ENCODE results near the gene BHLHE23. TPM values are rescaled to one million over a fixed set of nuclear protein-coding genes. Genes with fewer than 3 reads are reported as not detected.

BHLHE23 gene
- total RNA-seq, 4 donors from 2014 or later: not detected

GRCh38 chr20:63029358-63030121, 22.8 kb upstream of the BHLHE23 start:
- intact Hi-C loops (cut with DNase I; ENCODE audit: low total_unique reads) (no loop called here), in situ Hi-C loops (cut with MboI; ENCODE audit: low sequenced_read_pairs in 4 of 4) (no loop called here)
- H3K36me3 ChIP-seq: no peaks in the 10 kb centered on the region
- H3K9me3 ChIP-seq: no peaks in the 10 kb centered on the region
- no peak overlapping the region for H3K4me3 ChIP-seq
- ATAC-seq: no peak
- no peak for DNase-seq
- no peak overlapping the region for H3K27ac ChIP-seq
- H3K4me1 ChIP-seq: no peaks in the 10 kb centered on the region
- no peak for TF ChIP-seq POLR2A (IDR thresholded peaks at IDR 0.05)
- TF ChIP-seq CTCF (IDR thresholded peaks at IDR 0.05 in 4 of 5, conservative IDR thresholded peaks at IDR 0.05 in 1 of 5): no peak
- H3K27me3 ChIP-seq: peaks cover 72 to 88% (median 86%) of the 10 kb centered on the region in 3 donors

- Histone ChIP-seq H3K4me1 (no peaks in the 10 kb centered on the region), H3K27ac (no peak overlapping the region), H3K9me3 (no peaks in the 10 kb centered on the region), H3K4me3 (no peak overlapping the region), H3K36me3 (no peaks in the 10 kb centered on the region), H3K27me3 (peaks cover 73 to 89% (median 88%) of the 10 kb centered on the region in 3 donors)
- in situ Hi-C loops (cut with MboI; ENCODE audit: low sequenced_read_pairs in 4 of 4): no loop called here
- DNase-seq (no peak), ATAC-seq (no peak)
- intact Hi-C loops (cut with DNase I; ENCODE audit: low total_unique reads): no loop called here
- TF ChIP-seq POLR2A (IDR thresholded peaks at IDR 0.05) (no peak), CTCF (IDR thresholded peaks at IDR 0.05 in 4 of 5, conservative IDR thresholded peaks at IDR 0.05 in 1 of 5) (no peak)
These were observed 21.7 kb upstream of the BHLHE23 start for GRCh38 chr20:63028461-63028921.

DNA sequence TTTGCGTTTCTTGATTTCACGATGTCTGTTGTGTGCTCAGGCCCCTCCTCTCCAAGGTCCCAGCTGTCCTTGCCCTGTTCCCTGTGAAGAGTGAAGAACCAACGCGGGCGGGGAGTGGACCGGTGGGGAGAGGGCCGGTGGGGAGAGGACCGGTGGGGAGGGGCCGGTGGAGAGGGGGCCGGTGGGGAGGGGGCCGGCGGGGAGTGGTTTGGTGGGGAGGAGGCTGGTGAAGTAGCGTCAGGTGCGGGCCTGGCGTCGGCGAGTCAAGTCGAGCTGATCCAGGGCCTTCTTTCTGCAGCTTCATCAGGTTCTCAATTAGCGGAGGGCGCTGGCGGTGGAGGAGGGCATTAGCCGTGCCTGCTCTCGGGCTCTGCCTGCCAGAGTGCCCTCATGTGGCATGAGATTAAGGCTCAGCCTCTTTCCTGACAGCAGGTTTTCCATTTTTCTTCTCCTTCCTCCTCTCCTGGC, 21.2 kb upstream of the BHLHE23 start:
- in situ Hi-C loops (cut with MboI; ENCODE audit: low sequenced_read_pairs in 4 of 4) (no loop called here), intact Hi-C loops (cut with DNase I; ENCODE audit: low total_unique reads) (no loop called here)
- no peak for ATAC-seq
- H3K4me3 ChIP-seq: no peak overlapping the region
- no peak for DNase-seq
- H3K36me3 ChIP-seq: no peaks in the 10 kb centered on the region
- TF ChIP-seq CTCF (IDR thresholded peaks at IDR 0.05 in 4 of 5, conservative IDR thresholded peaks at IDR 0.05 in 1 of 5) (no peak), POLR2A (IDR thresholded peaks at IDR 0.05) (no peak)
- no peaks in the 10 kb centered on the region for H3K4me1 ChIP-seq
- H3K27me3 ChIP-seq: peaks cover 75 to 89% (median 86%) of the 10 kb centered on the region in 3 donors
- no peak overlapping the region for H3K27ac ChIP-seq
- no peaks in the 10 kb centered on the region for H3K9me3 ChIP-seq

GRCh38 chr20:63027221-63027921, 20.6 kb upstream of the BHLHE23 start:
- no peak for ATAC-seq
- intact Hi-C loops (cut with DNase I; ENCODE audit: low total_unique reads) (no loop called here), in situ Hi-C loops (cut with MboI; ENCODE audit: low sequenced_read_pairs in 4 of 4) (no loop called here)

More at GRCh38 chr20:63027221-63027921, 20.6 kb upstream of the BHLHE23 start:
- Histone ChIP-seq H3K27me3 (peaks cover 74 to 90% (median 87%) of the 10 kb centered on the region in 3 donors), H3K27ac (no peak overlapping the region), H3K36me3 (no peaks in the 10 kb centered on the region), H3K4me3 (no peak overlapping the region), H3K9me3 (no peaks in the 10 kb centered on the region), H3K4me1 (no peaks in the 10 kb centered on the region)
- TF ChIP-seq CTCF (IDR thresholded peaks at IDR 0.05 in 4 of 5, conservative IDR thresholded peaks at IDR 0.05 in 1 of 5) (no peak), POLR2A (IDR thresholded peaks at IDR 0.05) (no peak)
- no peak for DNase-seq

Measured in gastrocnemius medialis (tissue), 4 donors.